ENCODE measurements around the gene AKAP1.

DNA sequence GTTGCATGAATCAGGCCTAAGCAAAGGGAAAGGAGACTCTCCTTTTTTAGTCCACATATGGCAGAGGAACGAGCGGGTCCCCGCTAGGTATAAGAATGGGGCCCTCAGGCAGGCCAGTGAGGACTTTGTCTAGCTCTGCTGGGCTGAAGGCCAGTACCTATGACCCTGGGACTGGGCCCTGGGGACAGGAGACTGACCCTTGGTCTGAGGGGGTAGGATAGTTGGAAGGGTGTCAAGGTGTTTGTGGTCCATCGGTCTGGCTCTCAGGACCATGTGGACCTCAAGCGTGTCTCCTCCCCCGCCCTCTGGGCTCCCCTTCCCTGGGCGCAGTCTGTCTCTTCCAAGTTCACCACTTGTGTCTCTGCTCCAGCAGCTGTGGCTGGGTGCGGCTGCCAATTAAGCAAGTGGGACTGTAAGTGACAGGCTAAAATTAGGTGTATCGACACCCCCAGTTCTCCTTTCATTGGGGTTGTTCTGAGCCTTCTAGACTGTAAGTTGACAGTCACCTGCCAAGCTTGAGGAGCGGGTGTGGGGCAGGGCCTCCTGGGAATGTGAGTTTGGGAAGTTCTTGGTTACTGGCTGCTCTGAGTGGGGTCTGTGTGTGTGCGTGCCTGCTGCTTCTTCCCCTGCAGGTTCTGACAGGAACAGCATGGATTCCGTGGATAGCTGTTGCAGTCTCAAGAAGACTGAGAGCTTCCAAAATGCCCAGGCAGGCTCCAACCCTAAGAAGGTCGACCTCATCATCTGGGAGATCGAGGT is 24.5 kb downstream of the AKAP1 start:
- TF ChIP-seq, protein P1, sequence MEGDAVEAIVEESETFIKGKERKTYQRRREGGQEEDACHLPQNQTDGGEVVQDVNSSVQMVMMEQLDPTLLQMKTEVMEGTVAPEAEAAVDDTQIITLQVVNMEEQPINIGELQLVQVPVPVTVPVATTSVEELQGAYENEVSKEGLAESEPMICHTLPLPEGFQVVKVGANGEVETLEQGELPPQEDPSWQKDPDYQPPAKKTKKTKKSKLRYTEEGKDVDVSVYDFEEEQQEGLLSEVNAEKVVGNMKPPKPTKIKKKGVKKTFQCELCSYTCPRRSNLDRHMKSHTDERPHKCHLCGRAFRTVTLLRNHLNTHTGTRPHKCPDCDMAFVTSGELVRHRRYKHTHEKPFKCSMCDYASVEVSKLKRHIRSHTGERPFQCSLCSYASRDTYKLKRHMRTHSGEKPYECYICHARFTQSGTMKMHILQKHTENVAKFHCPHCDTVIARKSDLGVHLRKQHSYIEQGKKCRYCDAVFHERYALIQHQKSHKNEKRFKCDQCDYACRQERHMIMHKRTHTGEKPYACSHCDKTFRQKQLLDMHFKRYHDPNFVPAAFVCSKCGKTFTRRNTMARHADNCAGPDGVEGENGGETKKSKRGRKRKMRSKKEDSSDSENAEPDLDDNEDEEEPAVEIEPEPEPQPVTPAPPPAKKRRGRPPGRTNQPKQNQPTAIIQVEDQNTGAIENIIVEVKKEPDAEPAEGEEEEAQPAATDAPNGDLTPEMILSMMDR (IDR thresholded peaks at IDR 0.05), result peak in 2 of 3 experiments; percentile 21 to 30
- no peak for TF ChIP-seq POLR2A (IDR thresholded peaks at IDR 0.05)
